NCI-H2227 treated with DMSO at 0.1 percent for 48 hours (cell line): Measurements from ENCODE around the gene AHCTF1.

Experiments used
- DNase-seq: peaks from one replicate; lab custom pipeline; 2025; lab: John Stamatoyannopoulos, UW

The AHCTF1 gene

GRCh38 chr1:246931549-246932365 lies at the start of gene AHCTF1:
AHCTF1 (minus strand) TSS chr1:246931948; CDS start chr1:246918370, 13,578 bp downstream.
- DNase-seq = peak; percentile 97

- DNase-seq = no peak
Measured at GRCh38 chr1:246978785-246979184, 47.0 kb upstream of the AHCTF1 start.

- DNase-seq = no peak
Measured at GRCh38 chr1:246978281-246978680, 46.5 kb upstream of the AHCTF1 start.

GRCh38 chr1:246971969-246972368 lies 40.2 kb upstream of the AHCTF1 start:
- no peak for DNase-seq

- peak; percentile 2 for DNase-seq
Measured at GRCh38 chr1:246971090-246971721, 39.5 kb upstream of the AHCTF1 start.

GRCh38 chr1:246969621-246970020 lies 37.9 kb upstream of the AHCTF1 start:
- no peak for DNase-seq

- no peak for DNase-seq
Measured at GRCh38 chr1:246966502-246966901, 34.8 kb upstream of the AHCTF1 start.

GRCh38 chr1:246959944-246960693 lies 28.4 kb upstream of the AHCTF1 start:
- no peak for DNase-seq

GRCh38 chr1:246954126-246954525 lies 22.4 kb upstream of the AHCTF1 start:
- no peak for DNase-seq

- no peak for DNase-seq
Measured at GRCh38 chr1:246951413-246951812, 19.7 kb upstream of the AHCTF1 start.

GRCh38 chr1:246949956-246950355 lies 18.2 kb upstream of the AHCTF1 start:
- DNase-seq = no peak

GRCh38 chr1:246947255-246947654 lies 15.5 kb upstream of the AHCTF1 start:
- DNase-seq = no peak

- no peak for DNase-seq
Measured at GRCh38 chr1:246946366-246946765, 14.6 kb upstream of the AHCTF1 start.

GRCh38 chr1:246934765-246935164 lies 3.0 kb upstream of the AHCTF1 start:
- no peak for DNase-seq

GRCh38 chr1:246933893-246934292 lies 2.1 kb upstream of the AHCTF1 start:
- no peak for DNase-seq

- no peak for DNase-seq
Measured at GRCh38 chr1:246932366-246932700, 585 bp upstream of the AHCTF1 start.

GRCh38 chr1:246930830-246931548 lies 759 bp downstream of the AHCTF1 start:
- DNase-seq = peak; percentile 14

GRCh38 chr1:246925997-246926626 lies 5.6 kb downstream of the AHCTF1 start:
- DNase-seq = no peak

- DNase-seq = no peak
Measured at GRCh38 chr1:246923900-246924299, 7.8 kb downstream of the AHCTF1 start.

GRCh38 chr1:246923482-246923881 lies 8.3 kb downstream of the AHCTF1 start:
- no peak for DNase-seq

GRCh38 chr1:246921481-246921880 lies 10.3 kb downstream of the AHCTF1 start:
- no peak for DNase-seq

- DNase-seq = no peak
Measured at GRCh38 chr1:246919902-246920301, 11.8 kb downstream of the AHCTF1 start.
